ENCODE results near the gene ECD.
"Not testable (repeated sequence)": the region's sequence is repeated elsewhere in the genome, so short reads cannot be mapped to it uniquely, and the experiment has no call there.

GRCh38 chr10:73150633-73151413 lies 17.0 kb downstream of the ECD start:
- not testable (repeated sequence) for TF ChIP-seq EZH2, EZH2phosphoT487 (IDR thresholded peaks at IDR 0.05)

Data from neural progenitor cell (in vitro differentiated cells).